IPS DF 6.9 (cell line): Measurements from ENCODE around the gene SPSB1.

Experiments
- DNase-seq: peaks from one replicate; pipeline ENCODE4 v3.0.0-alpha.2; 2013; ENCODE audit warnings: low read depth, low spot score
- H3K27ac ChIP-seq: one replicate; pipeline ENCODE4 v1.5.1; 2013; ENCODE audit warnings: low read length, control low read depth
- H3K27me3 ChIP-seq: 2 replicates; pipeline ENCODE4 v1.6.1; 2013; ENCODE audit warnings: mild to moderate bottlenecking, low read length; ENCODE audit not compliant: control insufficient read depth, insufficient read depth
- H3K36me3 ChIP-seq: 2 replicates; pipeline ENCODE4 v1.6.1; 2013; ENCODE audit warnings: low read length; ENCODE audit not compliant: control insufficient read depth, insufficient read depth
- H3K4me1 ChIP-seq: 2 replicates; pipeline ENCODE4 v1.6.1; 2013; ENCODE audit warnings: low read length; ENCODE audit not compliant: control insufficient read depth, insufficient read depth
- H3K4me3 ChIP-seq: 2 replicates; pipeline ENCODE4 v1.5.1; 2013; ENCODE audit warnings: mild to moderate bottlenecking, low read length
- H3K9me3 ChIP-seq: 2 replicates; pipeline ENCODE4 v1.6.1; 2013; ENCODE audit warnings: low read length, inconsistent platforms; ENCODE audit not compliant: control insufficient read depth, insufficient read depth
- WGBS: extraction: QIAGEN DNeasy Blood & Tissue Kit; methylation state at CpG from one replicate; pipeline ENCODE4 v1.1.7; 2013; ENCODE audit warnings: mixed read lengths, missing lambda C conversion rate; ENCODE audit not compliant: insufficient read length, insufficient coverage; 5-methylcytosine and 5-hydroxymethylcytosine counted together

SPSB1 gene

DNA sequence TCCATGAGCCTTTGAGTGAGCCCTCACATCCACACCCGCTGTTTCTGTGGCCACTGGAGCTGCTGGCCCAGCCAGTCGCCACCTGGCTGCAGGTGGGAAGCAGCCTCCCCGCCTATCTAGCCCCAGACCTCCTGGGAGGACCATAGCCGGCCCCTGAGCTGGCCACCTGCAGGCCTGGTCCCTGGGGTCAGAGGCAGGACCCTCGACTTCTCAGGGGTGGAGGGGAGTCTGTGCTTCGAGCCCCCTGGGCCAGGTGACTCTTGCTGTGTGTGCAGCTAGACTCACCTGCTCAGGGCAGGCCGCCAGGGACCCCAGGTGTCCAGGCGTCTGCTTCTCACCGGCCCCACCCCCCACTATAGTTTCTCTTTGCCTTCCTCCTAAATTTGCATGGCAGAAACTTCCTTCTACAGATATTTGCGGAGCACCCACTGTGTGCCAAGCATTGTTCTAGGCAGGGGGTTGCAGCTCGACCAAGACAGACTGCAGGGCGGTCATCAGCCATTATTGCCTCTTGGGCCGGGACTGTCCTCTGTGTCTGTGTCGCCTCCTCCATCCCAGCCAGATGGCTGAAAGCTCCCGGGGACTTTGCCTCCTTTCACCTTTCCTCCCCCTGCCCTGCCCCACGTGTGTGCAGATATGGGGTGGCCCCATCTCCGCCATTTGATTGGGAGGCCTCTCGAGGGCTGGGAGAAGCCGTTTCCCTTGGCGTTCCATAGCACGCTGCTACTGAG, 27.3 kb downstream of the SPSB1 start:
- H3K4me3 ChIP-seq, result no peak overlapping the region
- H3K9me3 ChIP-seq, result no peaks in the 10 kb centered on the region
- H3K4me1 ChIP-seq, result peaks cover 18% of the 10 kb centered on the region
- WGBS, result no CpG with 5 or more reads among the region's 21 CpGs
- no peak overlapping the region for H3K27ac ChIP-seq
- no peak for DNase-seq
- H3K36me3 ChIP-seq, result no peaks in the 10 kb centered on the region
- H3K27me3 ChIP-seq, result no peaks in the 10 kb centered on the region

DNA sequence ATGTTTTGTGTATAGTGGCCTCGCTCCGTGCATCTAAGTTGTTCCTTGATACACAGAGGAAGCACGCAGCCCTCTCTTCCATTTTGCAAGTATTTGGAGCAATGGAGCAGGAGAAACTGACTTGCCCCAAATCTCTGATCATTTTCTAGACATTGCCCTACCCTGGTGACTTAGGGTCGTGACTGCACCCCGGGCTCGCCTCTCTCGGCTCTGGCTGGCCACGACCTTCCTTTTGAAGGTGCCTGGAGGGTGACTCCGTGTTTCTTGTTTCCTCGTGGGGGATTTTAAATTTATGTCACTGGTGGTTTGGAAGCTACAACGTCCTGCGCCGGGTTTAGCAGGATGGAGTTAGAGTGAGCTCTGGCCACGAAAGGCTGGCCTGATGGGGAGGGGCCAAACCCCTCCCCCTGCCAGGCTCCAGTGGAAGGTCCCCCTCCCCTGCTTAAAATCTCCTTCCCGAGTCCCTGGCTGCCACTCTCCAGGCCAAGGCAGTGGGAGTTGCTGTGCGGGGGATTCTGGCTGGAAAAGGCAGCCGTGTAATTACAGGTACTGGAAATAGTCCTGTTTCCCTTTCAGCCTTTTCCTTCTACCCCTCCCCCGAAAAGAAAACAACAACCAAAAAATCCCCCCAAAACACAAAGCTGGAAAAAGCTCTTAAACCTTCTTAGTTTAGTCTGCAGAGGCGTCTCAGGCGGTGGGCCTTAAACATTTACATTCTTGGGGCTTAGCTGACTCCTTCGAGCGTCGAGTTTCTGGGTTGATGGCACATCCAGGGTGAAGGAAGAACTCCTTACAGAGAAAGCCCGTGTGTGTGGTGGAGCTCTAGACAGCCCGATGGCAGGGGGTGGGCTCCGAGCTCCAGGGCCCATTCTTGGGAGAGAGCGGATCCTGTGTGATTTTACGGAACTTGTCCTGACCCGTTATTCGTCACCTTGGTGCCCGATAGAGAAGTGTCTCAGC, 28.1 kb downstream of the SPSB1 start:
- H3K4me1 ChIP-seq, result peaks cover 18% of the 10 kb centered on the region
- no peaks in the 10 kb centered on the region for H3K27me3 ChIP-seq
- DNase-seq, result no peak
- whole genome bisulfite sequencing, result no CpG with 5 or more reads among the region's 31 CpGs
- no peak overlapping the region for H3K27ac ChIP-seq
- no peaks in the 10 kb centered on the region for H3K36me3 ChIP-seq
- H3K9me3 ChIP-seq, result no peaks in the 10 kb centered on the region
- no peak overlapping the region for H3K4me3 ChIP-seq

DNA sequence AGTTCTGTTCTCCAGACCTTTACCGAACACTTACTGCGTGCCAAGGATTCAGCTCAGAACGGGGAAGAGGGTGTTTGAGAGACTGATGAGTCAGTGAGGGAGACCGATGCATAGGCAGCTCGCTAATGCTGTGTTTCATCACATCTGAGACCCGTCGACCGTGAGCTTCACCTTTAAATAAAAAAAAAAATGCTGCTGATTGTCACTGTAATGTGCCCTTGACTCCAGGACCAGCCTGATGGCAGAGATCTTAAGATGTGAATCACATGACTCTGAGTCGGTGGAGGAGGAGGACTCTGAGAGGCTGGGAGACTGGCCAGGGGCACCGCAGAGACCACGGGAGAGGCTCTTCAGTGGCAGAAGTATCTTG, 28.8 kb downstream of the SPSB1 start:
- no peaks in the 10 kb centered on the region for H3K9me3 ChIP-seq
- H3K27ac ChIP-seq, result no peak overlapping the region
- H3K27me3 ChIP-seq, result no peaks in the 10 kb centered on the region
- no peaks in the 10 kb centered on the region for H3K36me3 ChIP-seq
- H3K4me3 ChIP-seq, result no peak overlapping the region
- H3K4me1 ChIP-seq, result peaks cover 18% of the 10 kb centered on the region
- WGBS, result no CpG with 5 or more reads among the region's 11 CpGs
- DNase-seq, result no peak

DNA sequence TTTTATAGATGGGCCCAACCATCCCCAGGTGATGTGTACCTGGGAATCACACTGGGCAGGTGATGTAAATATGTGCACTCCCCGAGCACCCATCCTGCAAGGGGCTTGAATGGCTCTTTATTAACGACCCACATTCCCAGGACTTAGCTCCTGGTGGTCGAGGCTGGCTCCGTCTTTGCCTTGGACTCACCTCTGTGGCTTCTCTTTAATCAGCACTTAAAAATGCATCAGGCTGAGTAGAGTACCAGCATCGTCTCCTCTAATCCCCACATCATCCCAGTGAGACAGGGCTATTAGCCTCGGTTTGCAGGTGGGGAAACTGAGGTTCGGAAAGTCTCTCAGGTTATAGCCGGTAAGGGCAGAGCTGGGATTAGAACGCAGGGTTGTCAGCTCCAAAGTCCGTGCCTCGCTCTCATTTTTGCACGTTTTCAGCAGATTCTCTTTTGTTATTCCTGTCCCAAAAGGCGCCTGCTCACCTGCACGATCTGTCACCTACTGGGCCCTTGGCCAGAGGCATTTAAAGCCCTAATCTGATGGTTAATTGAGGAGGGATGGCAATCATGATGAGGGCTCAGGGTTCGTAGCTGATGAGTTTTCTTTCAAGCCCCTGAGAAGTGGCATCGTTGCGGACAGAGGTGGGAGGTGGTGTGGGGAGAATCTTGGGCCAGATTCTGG, 29.4 kb downstream of the SPSB1 start:
- no peaks in the 10 kb centered on the region for H3K27me3 ChIP-seq
- no CpG with 5 or more reads among the region's 17 CpGs for WGBS
- H3K36me3 ChIP-seq, result no peaks in the 10 kb centered on the region
- H3K9me3 ChIP-seq, result no peaks in the 10 kb centered on the region
- DNase-seq, result no peak
- peaks cover 18% of the 10 kb centered on the region for H3K4me1 ChIP-seq
- no peak overlapping the region for H3K27ac ChIP-seq
- H3K4me3 ChIP-seq, result no peak overlapping the region

DNA sequence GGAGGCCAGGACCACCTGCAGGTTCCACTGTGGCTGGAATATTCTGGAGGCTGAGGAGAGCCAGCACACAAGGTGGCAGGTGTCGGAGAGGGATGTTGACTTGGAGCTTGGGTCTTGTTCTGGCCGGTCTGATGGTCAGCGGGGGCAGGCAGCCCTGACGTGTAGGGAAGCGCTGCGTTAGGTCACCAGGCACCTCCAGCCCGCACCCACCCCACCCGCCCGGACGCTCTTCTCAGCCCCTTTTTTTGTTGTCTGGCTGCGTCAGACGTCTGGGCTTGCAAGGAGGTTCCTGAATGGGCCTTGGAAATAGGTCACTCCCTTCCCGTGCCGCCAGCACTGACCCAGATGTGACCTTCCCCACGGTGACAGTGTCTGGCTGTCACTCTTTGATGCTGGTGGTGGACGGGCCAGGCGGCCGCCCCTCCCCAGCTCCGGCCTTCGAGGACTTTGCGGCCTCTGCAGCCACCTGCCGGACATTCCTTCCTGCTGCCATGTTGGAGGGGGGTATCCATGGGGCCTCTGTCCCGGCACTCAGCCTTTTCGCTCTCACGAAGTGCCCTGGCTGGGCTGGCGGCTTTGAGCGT, 30.1 kb downstream of the SPSB1 start:
- Histone ChIP-seq H3K27me3 (no peaks in the 10 kb centered on the region), H3K4me1 (peaks cover 18% of the 10 kb centered on the region), H3K9me3 (no peaks in the 10 kb centered on the region), H3K27ac (no peak overlapping the region), H3K4me3 (no peak overlapping the region), H3K36me3 (no peaks in the 10 kb centered on the region)
- WGBS, result no CpG with 5 or more reads among the region's 27 CpGs
- no peak for DNase-seq

DNA sequence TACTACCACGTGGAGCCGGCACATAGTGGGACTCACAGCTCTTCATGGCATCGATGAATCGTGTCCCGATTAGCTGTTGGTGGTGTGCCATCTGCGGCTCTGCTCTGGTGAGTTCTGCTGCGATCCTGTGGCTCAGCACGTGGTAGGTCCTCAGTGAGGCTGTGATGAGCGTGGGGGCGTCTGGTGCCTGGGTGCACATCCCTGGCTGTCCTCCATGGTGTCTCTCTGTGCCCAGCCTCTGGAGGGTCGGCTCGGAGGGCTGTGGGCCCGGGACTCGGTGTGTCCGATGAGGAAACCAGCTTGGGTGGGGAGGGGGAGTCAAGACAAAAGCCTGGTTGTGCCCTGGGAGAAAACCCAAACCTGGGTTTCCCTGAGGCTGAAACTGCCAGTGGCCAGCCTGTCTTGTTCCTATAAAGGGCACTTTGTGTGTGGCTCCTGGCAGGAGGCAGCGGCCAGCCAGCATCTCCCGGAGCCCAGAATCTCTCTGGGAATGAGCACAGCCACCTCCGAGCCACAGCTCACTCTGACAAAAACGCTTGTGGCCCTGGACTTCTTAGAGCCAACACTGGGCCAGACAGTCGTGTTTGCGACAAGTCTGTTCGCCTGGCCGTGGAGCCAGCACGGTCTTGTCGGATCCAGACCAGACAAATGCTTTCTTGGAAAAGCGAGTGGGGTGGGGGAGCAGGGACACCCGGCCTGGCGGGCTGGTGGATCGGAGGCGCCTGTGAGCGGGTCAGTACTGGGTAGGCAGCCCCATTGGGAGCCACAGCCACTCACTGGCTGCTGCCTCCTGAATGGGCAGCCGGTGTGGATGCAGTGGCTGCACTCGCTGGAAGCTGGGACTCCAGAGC, 31.8 kb downstream of the SPSB1 start:
- Histone ChIP-seq H3K27me3 (no peaks in the 10 kb centered on the region), H3K4me3 (no peak overlapping the region), H3K4me1 (peaks cover 14% of the 10 kb centered on the region), H3K27ac (no peak overlapping the region), H3K36me3 (no peaks in the 10 kb centered on the region), H3K9me3 (no peaks in the 10 kb centered on the region)
- WGBS, result no CpG with 5 or more reads among the region's 33 CpGs
- no peak for DNase-seq

DNA sequence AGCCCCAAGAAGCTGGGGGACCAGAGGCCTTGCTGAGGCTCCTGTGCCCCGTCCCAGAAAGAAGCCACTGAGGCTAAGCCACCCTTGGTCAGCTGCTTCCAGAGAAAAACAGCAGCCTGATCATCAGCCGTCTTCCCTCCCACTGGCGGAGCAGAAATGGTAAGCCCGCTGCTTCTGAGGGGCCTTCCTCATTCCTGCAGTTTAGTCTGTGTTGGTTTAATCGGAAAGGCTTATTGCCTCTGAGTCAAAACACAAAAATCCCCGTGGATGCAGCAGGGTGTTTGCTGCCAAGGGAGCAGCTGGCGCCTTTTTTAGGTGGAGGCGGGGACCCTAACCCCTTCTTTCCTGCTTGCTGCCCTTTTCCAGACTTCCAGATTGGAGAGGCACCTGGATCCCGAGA, 33.9 kb downstream of the SPSB1 start:
- no CpG with 5 or more reads among the region's 9 CpGs for WGBS
- no peaks in the 10 kb centered on the region for H3K27me3 ChIP-seq

DNA sequence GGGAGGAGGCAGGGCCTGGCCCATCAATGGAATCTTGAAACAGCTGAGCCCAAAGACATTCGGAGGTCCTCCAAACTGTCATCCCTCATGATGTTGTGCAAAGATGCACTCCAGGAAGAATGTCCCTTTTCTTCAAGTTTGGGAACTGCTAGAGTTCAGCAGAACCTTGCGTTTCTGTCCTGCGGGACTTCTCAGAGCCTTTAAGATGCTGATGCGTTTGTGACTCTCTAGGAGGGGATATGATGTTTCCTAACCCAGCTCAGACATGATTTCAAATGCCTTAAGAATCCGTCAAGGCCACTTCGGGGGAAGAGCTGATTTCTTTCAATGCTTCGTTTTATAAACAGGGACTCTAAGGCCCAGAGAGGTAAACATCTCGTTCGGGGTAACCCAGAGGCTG, 35.5 kb downstream of the SPSB1 start:
- H3K9me3 ChIP-seq, result no peaks in the 10 kb centered on the region
- no peak overlapping the region for H3K27ac ChIP-seq
- DNase-seq, result no peak
- H3K36me3 ChIP-seq, result no peaks in the 10 kb centered on the region
- no peak overlapping the region for H3K4me3 ChIP-seq
- no peaks in the 10 kb centered on the region for H3K27me3 ChIP-seq
- H3K4me1 ChIP-seq, result no peaks in the 10 kb centered on the region; the same call in 1 of the 2 replicates
- no CpG with 5 or more reads among the region's 9 CpGs for WGBS

More for the DNA sequence above, 33.9 kb downstream of the SPSB1 start:
- no peak for DNase-seq
- no peaks in the 10 kb centered on the region for H3K9me3 ChIP-seq
- no peaks in the 10 kb centered on the region for H3K36me3 ChIP-seq
- no peak overlapping the region for H3K4me3 ChIP-seq
- H3K4me1 ChIP-seq, result no peaks in the 10 kb centered on the region; the same call in 1 of the 2 replicates
- H3K27ac ChIP-seq, result no peak overlapping the region

DNA sequence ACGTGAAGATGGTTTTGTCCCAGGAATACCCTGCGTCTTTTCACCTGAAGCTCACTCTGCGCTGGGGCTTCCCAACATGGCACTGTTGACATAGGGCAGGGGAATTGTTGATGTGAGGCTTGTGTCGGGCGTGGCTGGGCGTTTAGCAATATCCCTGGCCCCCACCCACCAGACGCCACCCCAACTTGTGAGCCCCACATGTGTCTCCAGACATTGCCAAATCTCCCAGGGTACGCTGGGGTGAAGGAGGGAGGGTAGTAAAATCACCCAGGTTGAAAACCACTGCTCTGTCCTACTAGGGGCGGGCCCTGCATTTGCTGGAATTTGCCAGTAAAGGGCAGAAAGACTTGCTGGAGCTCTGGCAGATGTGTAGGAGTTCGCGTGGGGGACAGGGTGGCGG, 36.0 kb downstream of the SPSB1 start:
- no peaks in the 10 kb centered on the region for H3K9me3 ChIP-seq
- no CpG with 5 or more reads among the region's 12 CpGs for WGBS
- H3K36me3 ChIP-seq, result no peaks in the 10 kb centered on the region
- H3K4me3 ChIP-seq, result no peak overlapping the region
- H3K27me3 ChIP-seq, result no peaks in the 10 kb centered on the region
- no peak overlapping the region for H3K27ac ChIP-seq
- H3K4me1 ChIP-seq, result no peaks in the 10 kb centered on the region; the same call in 1 of the 2 replicates
- DNase-seq, result no peak
